NCI-H128 (cell line): ENCODE data around the gene RNF208.

Experiments used
- DNase-seq: peaks from one replicate; lab custom pipeline; 2025; ENCODE audit not compliant: unreplicated experiment; lab: John Stamatoyannopoulos, UW

Gene RNF208

DNA sequence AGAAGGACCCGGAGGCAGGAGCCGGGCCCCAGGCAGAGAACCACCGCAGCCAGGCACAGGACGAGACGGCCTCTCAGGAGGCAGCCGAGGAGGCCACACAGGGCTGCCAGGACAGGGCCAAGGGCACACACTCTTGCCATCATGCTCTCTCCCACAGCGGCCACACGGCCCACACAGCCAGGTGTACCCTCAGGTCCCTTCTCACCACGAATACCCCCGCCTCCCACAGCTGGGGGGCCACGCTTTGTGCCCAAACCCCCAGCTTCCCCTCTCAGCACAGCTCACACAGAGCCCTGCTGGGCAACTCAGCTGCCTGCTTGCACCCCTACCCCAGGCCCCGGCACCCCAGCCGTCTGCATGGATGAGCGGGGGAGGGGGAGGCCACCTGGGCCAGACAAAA is 28.3 kb downstream of the RNF208 start:
- DNase-seq: no peak

DNA sequence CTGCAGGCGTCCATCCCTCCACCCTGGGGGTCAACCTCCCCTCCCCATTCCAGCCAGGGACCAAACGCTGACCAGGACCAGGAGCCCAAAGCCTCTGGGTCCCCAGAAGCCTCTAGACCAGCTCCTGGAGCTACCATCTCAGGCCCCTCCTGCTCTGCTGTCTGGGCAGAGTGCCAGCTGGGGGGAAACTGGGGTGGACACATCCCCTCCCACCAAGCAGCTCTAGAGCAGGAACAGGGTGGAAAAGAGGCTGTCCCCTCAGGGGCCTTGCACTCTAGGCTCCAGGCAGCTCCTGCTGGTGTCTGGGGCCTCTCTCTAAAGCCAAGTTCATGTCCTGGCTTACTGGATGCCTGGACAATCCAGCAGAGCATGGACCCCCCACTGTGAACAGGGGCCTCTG is 29.2 kb downstream of the RNF208 start:
- no peak for DNase-seq

DNA sequence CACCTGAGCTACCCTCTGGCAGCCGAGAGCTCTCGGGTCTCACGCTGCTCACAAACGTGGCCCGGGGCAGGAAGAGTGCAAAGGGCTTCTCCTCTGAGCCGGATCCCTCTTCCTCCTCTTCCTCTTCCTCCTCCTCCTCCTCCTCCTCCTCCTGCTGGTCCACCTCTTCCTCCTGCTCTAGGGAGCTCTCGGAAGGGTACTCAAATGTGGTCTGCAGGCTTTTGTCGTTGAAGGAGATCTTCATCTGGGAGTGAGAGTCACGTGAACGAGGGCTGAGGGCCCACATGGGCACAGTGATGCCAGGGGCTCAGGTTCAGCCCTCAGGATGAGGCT is 29.6 kb downstream of the RNF208 start:
- DNase-seq: no peak

DNA sequence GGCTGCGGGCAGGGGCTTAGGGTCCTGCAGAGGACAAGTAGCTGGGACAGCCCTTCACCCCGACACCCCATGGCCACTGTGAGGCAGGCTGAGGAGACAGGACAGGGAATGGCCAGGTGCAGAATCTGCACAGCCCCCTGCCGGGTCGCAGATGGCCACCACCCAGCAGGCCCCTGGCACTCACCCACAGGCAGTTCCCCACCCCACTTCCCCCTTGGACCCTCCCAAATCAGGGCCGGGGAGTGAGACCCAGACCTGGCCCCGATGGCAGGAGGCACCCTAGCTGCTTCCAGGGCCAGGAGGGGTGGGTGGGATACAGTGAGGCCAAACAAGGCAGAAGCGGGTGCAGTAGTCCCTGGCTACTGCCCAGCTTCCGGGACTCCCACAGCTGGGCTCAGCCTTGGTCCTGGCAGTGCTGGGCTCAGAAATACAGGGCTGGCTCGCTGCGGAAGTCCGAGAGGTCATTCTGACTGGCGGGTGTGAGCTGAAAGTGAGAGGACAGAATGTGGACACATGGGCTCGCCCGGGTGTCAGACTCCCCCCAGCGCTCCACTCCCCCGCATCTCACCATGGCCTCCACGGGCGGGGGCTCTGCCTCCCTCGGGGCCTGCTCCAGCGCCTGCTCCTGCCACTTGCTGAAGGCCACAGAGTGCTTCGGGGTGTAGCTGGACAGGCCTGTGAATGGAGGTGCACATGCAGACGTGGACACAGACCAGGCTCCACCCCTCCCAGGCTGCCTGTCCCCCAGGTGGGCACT is 30.2 kb downstream of the RNF208 start:
- DNase-seq: no peak

DNA sequence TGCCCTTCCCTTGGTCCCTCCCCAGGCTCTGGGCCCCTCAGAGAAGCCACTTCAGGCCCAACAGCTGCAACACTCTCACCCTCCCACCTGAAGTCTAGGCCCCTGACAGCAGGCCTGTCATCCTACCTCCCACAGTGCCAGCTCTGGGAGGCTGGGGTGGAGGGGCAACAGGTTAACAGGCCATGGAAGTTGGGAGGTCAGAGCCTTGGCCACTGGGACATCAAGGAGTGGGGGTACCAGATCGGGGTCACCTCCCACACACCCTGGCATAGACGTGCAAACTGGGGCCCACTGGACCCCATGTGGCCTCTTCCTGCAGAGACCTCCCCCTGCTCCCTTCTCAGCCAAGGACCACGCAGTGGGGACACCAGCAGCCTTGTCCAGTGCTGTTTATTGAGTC is 30.8 kb downstream of the RNF208 start:
- no peak for DNase-seq

DNA sequence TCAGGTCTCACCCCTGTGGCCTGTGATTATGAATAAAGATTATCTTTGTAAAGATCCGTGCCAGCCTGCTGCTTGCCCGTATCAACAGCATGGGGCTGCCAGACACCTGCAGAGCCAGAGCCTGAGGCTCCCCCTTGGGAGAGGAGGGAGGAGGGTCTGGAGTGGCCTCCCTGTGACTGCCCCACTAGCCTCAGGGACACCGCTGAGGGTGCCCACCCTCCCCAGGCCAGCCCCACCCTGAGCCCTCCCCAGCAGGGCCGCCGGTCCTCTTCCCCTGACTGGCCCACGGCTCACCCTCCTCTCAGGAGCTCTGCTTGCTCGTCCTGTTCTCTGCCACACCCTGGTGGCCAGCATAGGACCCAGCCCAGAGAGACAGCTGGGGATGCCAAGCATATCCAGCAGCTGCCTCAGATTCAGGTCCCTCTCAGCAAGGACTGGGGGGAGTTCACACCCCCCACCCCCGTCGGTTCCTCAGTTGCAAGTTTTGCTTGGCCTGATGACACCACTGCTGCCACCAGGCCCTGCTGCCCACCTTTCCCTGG is 31.7 kb downstream of the RNF208 start:
- no peak for DNase-seq

DNA sequence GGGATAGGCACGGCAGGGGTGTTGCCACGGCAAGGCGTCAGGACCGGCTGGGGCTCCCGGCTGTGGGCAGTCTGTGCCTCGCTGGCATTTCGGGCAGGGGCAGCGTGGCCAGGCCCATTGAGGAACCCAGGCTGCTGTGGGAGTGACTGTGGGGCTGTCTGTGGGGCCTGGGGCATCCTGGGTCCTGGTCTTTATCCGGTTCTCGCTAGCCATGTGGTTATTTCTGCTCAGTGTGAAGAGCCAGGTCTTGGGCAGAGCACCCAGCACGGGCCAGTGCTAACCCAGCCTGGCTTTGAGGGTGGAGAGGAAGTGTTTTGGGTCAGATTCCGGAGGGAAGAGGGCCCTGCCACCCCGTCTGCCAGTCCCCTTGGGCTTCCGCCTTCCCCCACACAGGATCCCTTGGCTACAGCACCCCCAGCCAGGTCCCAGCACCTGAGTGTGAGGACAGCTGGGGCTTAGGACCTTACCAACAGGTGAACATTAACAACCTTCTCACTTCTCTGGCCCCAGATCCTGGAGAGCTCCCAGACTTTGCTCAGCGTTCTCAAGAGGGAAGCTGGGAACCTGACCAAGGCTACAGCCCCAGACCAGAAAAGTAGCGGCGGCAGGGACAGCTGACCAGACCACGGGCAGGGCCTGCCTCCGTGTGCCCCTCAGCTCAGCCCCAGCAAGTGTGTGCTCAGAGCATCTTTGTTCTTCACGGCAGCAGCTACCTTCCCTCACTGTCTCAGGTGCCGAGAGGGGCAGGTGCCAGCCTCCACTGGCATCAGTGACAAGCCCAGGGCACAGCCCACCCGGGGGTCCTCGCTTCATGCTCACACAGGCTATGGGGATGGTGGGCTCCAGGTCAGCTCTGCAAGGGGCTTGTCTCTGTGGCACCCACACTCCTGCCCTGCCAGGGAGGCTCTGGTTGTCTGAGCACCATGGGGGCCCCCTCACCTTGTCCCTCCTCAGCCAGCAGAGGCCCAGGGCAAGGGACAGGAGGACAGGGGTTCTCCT is 32.4 kb downstream of the RNF208 start:
- no peak for DNase-seq

DNA sequence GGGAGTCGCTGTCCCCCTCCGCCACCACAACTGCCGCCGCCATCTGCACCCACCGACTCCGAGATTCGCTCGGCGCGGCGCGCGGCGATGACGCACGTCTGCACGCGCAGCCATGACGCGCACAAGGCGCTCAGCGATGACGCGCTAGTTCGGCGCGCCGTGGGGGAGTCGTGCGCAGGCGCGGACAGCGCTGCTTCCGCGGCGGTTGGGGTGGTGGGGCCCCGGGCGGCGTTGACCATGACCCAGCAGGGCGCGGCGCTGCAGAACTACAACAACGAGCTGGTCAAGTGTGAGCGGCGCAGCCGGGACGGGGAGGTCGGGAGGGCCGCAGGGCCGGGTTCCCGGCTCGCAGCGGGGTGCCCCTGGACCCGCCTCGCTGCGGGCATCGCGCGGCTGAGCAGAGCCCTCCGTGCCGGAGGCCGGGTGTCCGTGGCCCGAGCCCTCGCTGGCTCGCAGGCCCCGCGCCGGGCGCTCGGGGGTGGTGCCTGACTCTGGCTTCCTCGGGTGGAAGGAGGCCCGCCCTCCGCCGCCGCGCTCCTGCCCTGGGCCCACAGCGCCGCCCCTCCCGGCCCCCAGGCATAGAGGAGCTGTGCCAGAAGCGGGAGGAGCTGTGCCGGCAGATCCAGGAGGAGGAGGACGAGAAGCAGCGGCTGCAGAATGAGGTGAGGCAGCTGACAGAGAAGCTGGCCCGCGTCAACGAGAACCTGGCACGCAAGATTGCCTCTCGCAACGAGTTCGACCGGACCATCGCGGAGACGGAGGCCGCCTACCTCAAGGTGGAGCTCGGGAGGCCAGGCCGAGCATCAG is 33.3 kb downstream of the RNF208 start, which contains the start of the genes ANAPC2 and SSNA1:
ANAPC2 (minus strand) TSS at position 71 of the 807 bp plus-strand sequence; CDS start at position 43, 28 bp downstream.
SSNA1 (plus strand) TSS at position 187 of the 807 bp plus-strand sequence; CDS start at position 238, 51 bp downstream.
- DNase-seq: peak; percentile 83

DNA sequence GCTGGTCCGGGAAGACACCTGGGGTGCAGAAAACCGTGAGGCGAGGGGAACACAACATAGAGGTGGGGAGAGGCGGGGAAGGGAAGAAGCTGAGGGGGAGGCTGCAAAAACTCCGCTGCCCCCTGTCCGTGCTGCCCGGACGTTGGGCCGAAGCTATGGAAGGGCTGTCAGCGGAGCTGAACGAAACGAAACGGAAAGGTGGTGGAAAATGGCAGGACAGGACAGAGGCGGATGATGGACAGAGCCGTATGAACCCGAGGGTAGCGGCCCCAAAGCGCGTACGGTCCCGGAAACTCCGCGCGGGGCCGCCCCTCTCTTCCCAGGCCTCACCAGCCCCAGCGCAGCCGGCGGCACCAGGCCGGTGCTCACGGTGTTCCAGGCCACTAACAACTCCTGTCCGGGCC is 34.0 kb downstream of the RNF208 start:
- DNase-seq: no peak

DNA sequence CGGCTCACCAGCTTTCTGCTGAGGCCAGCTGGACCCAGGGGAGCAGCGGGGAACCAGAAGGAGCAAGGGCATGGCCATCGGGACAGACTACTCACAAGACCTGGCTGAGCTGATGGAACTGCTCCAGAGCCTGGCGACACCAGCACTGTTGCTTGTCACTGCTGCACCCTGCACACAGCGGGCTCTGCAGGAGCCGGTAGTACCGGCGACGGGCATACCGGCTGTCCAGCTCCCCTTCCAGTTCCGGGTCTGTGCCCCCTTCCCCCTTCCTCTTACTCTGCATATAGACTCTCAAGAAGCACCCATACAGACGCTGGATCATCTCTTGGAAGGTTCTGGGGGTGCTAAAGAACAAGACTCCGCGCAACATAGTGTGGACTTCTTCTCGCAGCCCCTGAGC is 34.7 kb downstream of the RNF208 start:
- DNase-seq: no peak

DNA sequence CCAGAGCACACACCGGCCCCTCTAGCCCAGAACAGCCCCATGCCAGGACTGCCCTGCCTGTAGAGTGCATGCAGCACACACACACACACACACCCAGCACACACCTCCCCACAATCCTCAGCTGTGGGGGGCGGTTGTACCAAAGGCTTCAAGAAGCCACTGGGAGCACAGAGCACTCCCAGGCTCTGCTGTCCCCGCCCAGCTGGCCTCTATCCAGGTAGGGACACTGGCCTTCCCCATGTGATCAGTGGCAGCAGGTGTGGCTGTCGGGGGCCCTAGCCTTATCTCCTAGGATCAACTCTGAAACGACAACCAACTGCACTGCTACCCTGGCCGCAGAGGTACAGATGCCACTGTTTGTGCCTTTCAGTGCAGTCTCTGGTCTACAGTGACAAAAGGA is 35.7 kb downstream of the RNF208 start:
- no peak for DNase-seq

DNA sequence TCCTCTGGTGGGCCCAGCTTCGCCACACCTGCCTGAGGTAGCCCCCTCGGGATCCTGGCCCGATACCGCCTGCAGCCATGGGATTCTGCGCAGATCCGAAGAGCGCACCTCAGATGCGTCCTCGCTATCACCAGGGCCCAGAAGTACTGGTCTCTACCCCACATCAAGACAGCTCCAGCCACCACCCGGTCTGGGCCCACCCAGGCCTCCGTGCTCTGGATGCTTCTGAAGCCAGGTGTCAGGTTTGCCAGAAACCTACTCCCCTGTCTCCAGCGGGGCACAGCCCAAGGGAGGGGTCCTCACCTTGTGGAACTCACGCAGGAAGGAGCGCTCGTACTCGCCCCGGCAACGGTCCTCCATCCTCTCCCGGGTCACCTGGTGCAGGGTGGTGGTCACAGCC is 36.1 kb downstream of the RNF208 start:
- no peak for DNase-seq

DNA sequence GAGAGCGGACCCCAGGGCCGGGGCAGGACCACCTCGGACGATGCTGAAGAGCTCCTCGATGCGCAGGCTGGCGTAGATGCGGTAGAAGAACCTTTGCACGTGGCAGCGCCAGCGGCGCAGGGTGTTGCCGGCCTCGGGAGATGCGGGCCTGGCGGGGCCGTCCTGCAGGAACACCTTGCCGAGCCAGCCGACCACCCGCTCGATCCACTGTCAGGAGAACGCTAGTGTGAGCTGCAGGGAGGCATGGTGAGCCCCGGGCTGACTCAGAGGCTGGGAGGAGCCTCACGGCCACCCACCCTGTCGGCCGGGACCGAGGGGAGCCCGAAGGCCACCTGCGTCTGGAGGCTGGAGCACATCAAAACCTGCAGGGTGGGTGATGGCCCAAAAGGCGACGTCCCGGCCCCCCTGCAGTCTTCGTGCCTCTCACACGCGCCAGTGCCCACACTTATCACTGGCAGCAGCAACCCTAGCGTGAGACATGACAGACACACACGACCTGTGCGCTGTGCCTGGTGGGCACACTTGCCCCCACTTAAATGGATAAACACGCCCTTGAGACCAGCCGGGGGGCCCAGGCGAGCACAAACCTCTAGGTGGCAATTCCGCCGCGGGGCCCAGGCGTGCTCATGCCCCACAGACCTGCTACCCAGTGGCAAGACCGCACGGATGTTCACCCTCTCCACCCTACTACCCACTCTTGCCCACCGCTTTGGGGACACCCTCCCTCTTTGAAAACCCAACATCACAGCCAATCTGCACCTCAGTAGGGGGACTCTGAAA is 37.0 kb downstream of the RNF208 start:
- DNase-seq: no peak

DNA sequence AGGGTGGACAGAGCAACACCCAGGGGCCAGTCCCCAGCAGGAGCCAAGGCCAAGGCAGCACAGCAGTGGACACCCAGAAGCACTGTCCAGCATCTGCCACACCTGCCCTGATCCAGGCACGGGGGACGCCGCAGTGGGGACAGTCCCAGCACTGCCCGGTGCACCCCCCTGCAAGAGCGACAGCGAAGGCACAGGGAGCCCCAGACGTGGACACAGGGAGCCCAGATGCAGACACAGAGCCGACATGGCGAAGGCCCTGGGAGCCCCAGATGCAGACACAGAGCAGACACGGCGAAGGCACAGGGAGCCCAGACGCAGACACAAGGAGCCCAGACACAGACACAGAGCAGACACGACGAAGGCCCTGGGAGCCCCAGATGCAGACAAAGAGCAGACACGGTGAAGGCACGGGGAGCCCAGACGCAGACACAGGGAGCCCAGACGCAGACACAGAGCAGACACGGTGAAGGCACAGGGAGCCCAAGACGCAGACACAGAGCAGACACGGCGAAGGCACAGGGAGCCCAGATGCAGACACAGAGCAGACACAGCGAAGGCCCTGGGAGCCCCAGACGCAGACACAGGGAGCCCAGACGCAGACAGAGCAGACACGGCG is 38.0 kb downstream of the RNF208 start:
- no peak for DNase-seq

DNA sequence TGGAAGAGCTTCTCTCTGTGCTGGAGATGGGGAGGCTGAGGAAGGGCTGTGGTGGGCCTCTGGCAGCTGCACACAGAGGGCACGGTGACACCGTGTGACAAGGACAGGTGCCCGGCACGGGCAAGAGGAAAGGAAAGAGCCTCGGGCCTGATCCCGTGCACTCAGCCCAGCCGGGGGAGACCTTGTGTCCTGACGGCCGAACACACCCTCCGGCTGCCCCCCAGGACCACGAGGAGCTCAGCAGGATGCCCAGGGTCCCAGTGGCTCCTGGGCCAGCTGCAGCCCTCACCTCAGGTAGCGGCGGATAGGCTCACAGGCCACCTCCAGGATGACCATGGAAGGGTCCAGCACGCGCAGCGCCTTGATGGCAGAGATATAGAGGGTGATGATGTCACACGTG is 39.2 kb downstream of the RNF208 start:
- DNase-seq: no peak

DNA sequence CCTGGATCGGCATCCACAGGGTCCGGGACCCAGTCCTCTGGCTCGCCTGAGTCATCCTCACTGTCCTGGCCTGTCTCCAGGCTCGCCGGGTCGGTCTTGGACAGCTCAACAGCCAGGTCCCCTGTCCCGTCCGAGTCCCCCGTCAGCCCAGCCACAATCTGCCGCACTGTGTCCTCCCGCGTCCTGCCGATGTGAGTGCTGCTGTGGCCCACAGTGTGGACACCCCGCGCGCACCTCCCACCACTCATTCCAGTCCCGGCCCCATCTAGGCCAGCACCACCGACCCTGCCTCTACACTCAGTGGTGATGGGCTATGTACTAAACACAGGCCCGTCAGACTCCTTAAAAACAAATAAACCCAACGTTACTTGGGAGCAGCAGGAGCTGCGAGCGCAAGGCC is 40.4 kb downstream of the RNF208 start:
- DNase-seq: no peak

DNA sequence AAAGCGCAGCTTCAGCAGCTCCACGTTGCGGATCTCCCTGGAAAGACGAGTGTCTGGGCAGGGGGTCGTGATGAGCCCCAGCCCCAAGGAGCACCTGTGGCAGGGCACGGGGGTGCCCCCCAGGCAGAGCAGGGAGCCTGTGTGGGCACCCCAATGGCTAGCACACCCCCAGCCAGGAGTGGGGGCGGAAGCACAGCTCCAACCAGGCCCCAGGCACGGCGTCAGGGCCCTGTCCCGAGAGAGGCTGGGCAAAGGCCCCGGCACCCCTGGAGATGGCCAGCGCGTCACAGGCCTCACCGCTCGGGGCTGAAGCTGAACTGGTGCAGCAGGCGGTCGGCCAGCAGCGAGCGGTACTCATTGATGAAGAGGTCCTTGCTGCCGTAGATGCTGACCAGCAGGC is 41.5 kb downstream of the RNF208 start:
- DNase-seq: no peak

DNA sequence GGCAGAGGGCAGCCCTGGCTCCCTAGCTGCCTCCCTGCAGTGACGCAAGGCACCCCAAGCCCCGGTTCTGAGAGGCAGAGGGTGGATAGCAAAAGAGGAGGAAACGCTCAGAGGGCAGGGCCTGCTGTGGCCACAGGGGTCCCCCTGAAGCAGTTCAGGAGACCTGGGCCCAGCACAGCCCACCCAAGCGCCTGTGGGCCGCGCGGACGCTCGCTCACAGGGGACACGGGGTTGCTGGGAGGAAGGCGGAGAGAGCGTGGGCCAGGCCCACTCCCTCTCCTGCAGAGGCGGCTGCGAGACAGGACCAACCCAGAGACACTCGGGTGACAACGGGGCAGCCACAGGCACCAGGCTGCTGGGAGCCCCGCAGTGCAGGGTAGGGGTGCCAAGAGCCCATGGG is 42.3 kb downstream of the RNF208 start:
- no peak for DNase-seq

DNA sequence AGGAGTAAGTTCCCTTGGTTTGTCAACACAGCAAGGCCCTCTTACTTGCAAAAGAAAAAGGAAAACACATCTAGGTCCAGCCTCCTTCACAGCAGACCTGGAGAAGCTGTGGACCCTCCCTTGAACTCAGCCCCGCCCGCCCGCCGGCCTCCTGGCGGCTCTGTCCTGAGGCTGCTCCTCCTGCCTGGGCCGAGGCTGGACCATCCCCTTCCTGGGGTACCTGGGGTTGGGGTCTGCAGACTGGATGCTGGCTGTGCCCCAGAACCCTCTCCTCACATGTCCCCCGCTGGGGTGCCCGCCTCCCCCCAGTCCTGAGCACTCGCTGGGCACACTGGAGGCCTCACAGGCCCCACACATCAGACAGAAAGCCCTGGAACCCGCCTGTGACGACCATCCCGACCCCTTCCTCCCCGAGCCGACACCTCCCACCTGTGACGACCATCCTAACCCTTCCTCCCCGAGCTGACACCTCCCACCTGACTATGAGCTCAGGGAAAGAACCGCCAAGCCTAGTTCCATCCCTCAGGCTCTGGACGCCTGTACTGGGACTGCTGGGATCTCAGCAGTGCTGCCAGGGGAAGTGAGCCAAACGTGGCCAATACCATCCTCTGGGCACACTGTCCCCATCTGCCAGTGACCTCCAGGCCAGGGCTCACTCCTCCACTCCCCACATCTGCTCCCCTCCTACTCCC is 43.0 kb downstream of the RNF208 start:
- no peak for DNase-seq
